K562 treated with DMSO at 1 percent for 4 hours (cell line): ENCODE results near the gene NFS1. TPM values are rescaled to one million over a fixed set of nuclear protein-coding genes. Genes with fewer than 3 reads are reported as not detected.

Experiments
- total RNA-seq: library from RNA; unstranded; fragments of 300-600 nt; gene quantifications from 2 replicates; pipeline ENCODE4 v1.2.3, GENCODE V29; 2022; ENCODE audit not compliant: insufficient read depth

The NFS1 gene
- 21.3 and 33.8 TPM in 2 replicates for total RNA-seq

DNA sequence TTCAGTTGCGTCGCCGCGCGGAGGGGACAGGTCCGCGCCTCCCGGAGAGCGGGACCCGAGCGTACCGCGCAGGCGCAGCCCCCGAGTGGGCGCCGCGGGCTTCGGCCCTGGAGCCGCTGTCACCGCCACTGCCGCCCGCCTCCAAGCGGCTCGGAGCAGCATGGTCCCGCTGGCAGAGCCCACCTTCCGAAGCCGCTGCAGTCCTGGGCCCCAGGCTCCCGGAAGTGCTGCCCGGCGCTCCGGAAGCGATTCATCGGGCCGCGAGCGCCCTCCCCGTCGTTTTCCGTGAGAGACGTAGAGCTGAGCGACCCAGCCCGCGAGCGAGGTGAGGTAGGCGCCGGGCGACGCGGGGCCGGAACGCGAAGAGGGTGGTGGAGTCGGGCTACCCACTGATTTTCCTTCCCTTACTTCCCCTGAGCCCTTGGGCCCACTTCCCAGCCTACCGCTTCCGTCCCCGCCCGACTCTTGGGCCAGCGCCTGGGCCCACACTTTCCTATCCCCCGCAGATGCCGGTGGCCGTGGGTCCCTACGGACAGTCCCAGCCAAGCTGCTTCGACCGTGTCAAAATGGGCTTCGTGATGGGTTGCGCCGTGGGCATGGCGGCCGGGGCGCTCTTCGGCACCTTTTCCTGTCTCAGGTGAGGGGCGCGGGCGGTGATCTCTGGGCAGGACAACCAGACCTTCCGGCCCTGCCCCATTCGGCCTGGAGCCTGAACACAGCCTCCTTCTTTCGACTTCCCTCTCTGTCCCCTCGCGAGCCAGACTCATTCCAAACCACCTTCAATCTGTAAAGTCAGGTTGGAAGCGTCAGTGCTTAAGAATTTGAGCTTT is at the start of gene NFS1, which contains the start of gene ROMO1:
Gene NFS1, minus strand, starts transcription at position 226 of the 830 bp plus-strand sequence. Its CDS starts 64 bp downstream, at position 162.
Gene ROMO1, plus strand, starts transcription at position 279 of the 830 bp plus-strand sequence. Its CDS starts 228 bp downstream, at position 507.

GRCh38 chr20:35741892-35742740 is 43.0 kb upstream of the NFS1 start, which contains the start of gene RBM39:
Gene RBM39, minus strand, starts transcription at chr20:35742260. Its CDS starts 1,386 bp downstream, at chr20:35740874.

DNA sequence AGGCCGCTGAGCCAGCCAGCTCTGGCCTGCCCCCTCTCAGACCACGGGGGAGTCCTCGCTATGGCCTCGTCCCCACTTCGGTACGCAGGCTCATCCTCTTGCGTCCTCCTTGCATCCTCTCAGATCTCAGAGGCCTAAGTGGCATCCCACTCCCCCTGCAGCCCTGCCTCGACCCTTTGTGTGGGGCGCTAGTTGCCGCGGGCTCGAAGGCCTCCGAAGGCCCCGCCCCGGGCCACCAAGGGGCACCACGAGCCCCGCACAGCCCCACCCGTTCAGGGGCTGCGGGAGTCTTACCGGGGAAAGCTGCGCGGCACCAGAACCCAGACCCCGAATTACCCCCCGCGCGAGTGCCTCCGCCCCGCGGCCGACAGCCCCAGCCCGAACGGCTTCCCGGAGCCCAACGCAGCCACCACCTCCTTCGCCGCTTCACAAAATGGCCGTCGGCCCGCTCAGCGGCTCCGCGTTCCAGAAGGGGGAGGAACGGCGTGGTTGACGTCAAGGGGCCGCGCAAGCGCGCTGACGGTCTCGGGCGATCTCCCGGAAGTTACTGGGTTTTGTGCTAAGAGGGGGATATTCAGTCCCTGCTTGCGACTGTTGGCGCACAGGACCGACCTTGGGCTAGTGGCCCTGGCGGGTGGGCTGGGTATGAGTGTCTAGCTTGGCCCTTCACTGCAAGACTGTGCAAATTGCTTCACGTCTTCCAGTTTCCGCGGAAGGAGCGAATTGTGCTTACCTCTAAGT is 34.5 kb downstream of the NFS1 start, which contains the start of the genes CPNE1 and RBM12:
Gene CPNE1, minus strand, starts transcription at position 435 of the 741 bp plus-strand sequence. CDS start 31,977 bp downstream, outside the sequence.
Gene RBM12, minus strand, starts transcription at position 435 of the 741 bp plus-strand sequence. CDS start 9,578 bp downstream, outside the sequence.

Other genes starting within 250 kb of the NFS1 start
- gene CEP250, start 243.8 kb downstream of the NFS1 start, total RNA-seq = 14.5 TPM in 2 replicates
- gene C20orf173, start 169.7 kb downstream of the NFS1 start, total RNA-seq = not detected in 2 replicates
- gene ERGIC3, start 157.3 kb downstream of the NFS1 start, total RNA-seq = 324 and 354 TPM in 2 replicates
- gene SPAG4, start 83.5 kb downstream of the NFS1 start, total RNA-seq = 4.2 and 7.1 TPM in 2 replicates
- gene CPNE1, start 34.5 kb downstream of the NFS1 start, total RNA-seq = 106 and 154 TPM in 2 replicates
- gene RBM12, start 34.5 kb downstream of the NFS1 start, total RNA-seq = 15.1 and 19.4 TPM in 2 replicates
- 233 and 315 TPM in 2 replicates for gene ROMO1, start 53 bp upstream of the NFS1 start, total RNA-seq
- 98.0 and 181 TPM in 2 replicates for gene RBM39, start 42.9 kb upstream of the NFS1 start, total RNA-seq
- gene PHF20, start 72.7 kb upstream of the NFS1 start, total RNA-seq = 21.4 and 34.1 TPM in 2 replicates